Activated naive CD4-positive, alpha-beta T cell treated with anti-CD3 and anti-CD28 coated beads, Interleukin-2, amount 50 U/mL, for 16 hours (primary cell): ENCODE data around the gene DHX30.
A peak's percentile ranks its signal among the peaks of the same experiment; 100 is the strongest.
"Not testable (repeated sequence)": the region's sequence is repeated elsewhere in the genome, so short reads cannot be mapped to it uniquely, and the experiment has no call there.

Experiments
- DNase-seq: peaks from one replicate; pipeline ENCODE4 v3.0.0-alpha.2; 2020

DHX30 gene

DNA sequence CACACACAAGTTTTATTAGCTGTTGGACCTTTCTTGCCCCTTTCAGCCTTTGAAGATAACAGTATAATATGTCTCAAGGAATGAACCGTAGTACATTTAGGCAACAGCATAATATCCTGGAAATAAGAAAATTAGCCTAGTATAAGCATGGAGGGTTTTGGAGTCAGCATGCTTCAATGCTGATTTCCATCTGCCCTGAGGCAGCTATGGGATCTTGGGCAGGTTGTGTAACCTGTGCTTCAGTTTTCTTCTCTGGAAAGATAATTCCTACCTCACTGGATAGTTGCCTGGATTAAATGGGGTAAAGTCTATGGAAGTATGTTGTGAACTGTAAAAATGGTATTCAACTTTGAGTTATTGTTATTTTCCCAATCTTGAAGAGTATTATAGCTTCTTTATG, 1.6 kb downstream of the DHX30 start:
- DNase-seq: no peak

- no peak for DNase-seq
Measured at GRCh38 chr3:47813551-47814177, 10.7 kb downstream of the DHX30 start.

GRCh38 chr3:47817609-47818008, 14.7 kb downstream of the DHX30 start:
- DNase-seq: no peak

- DNase-seq: peak; percentile 81
Measured at GRCh38 chr3:47824541-47825473, 21.9 kb downstream of the DHX30 start.

GRCh38 chr3:47825590-47825989, 22.7 kb downstream of the DHX30 start:
- no peak for DNase-seq

GRCh38 chr3:47829482-47829881, 26.5 kb downstream of the DHX30 start:
- DNase-seq: not testable (repeated sequence)

DNA sequence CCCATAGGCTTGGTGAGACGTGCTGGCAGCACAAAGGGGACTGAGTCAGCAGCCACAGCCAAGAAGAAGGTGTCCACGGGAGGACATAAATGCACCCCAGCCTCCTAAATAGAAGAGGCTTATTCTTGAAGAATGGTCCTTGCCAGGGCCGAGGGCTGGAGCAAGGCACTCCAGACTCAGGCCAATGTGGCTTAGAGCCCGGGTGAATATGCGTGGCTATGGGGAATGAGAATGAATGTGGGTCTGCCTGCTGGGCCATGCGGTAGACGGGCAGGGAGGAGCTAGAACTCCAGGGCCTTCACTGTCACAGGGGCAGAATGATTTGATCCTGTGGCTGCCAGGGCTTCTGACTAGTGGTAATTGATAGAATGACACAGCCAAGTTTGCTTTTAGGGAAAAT, 34.0 kb downstream of the DHX30 start:
- DNase-seq: no peak

GRCh38 chr3:47838503-47838902, 35.6 kb downstream of the DHX30 start:
- no peak for DNase-seq

- DNase-seq: no peak
Measured at GRCh38 chr3:47841786-47842349, 38.9 kb downstream of the DHX30 start.

- DNase-seq: no peak
Measured at GRCh38 chr3:47846186-47846879, 43.4 kb downstream of the DHX30 start.

DNA sequence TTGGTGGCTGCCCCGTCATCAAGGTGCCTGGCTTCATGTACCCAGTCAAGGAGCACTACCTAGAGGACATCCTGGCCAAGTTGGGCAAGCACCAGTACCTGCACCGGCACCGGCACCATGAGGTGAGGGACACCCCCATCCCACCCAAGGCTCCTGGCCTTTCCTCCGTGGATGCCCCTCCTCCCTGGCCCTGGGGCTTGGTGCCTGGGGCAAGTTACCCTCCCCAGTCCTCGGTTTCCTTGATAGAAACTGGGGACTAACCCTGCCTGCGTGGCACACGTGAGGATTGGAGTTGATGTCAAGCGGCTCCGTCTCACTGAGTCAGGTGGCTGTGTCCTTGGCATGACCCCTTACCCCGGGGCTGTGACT, 43.9 kb downstream of the DHX30 start:
- no peak for DNase-seq

GRCh38 chr3:47847260-47847659, 44.3 kb downstream of the DHX30 start:
- DNase-seq: no peak

GRCh38 chr3:47847801-47848518, 45.0 kb downstream of the DHX30 start:
- DNase-seq: no peak

- no peak for DNase-seq
Measured at GRCh38 chr3:47848599-47849117, 45.7 kb downstream of the DHX30 start.

DNA sequence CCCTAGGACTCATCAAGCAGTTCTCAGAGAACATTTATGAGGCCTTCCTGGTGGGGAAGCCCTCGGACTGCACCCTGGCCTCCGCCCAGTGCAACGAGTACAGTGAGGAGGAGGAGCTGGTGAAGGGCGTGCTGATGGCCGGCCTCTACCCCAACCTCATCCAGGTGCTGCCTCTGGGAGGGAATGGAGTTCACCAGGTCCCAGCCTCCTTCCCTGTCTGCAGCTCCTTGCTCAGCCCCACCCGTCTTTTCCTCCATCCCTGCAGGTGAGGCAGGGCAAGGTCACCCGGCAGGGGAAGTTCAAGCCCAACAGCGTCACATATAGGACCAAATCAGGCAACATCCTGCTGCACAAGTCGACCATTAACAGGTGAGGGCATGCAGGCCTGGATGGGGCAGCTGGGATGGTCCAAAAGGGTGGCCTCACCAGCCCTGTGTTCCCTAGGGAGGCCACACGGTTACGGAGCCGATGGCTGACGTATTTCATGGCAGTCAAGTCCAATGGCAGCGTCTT, 46.3 kb downstream of the DHX30 start:
- DNase-seq: no peak

- no peak for DNase-seq
Measured at GRCh38 chr3:47849699-47850563, 47.0 kb downstream of the DHX30 start.

- no peak for DNase-seq
Measured at GRCh38 chr3:47850564-47851410, 47.8 kb downstream of the DHX30 start.

- no peak for DNase-seq
Measured at GRCh38 chr3:47851888-47852603, 49.1 kb downstream of the DHX30 start.
